Suppressor macrophage treated with lipopolysaccharide for 1 hour (primary cell): ENCODE measurements around the gene CSNK2A2.

Experiments
- DNase-seq, 3 donors: peaks; one replicate each; pipeline ENCODE4 v3.0.0-alpha.2; 2020 to 2022

Gene CSNK2A2

GRCh38 chr16:58198803-58199411, 1.0 kb upstream of the CSNK2A2 start:
- no peak for DNase-seq

- peak in 2 of 3 donors; percentile 13 to 38 for DNase-seq
These were observed 443 bp downstream of the CSNK2A2 start for GRCh38 chr16:58197314-58198012.

GRCh38 chr16:58196898-58197313, 1.0 kb downstream of the CSNK2A2 start:
- DNase-seq: no peak

GRCh38 chr16:58195771-58196170, 2.1 kb downstream of the CSNK2A2 start:
- DNase-seq: no peak

- no peak for DNase-seq
These were observed 2.6 kb downstream of the CSNK2A2 start for GRCh38 chr16:58195344-58195743.

- DNase-seq: no peak
These were observed 3.1 kb downstream of the CSNK2A2 start for GRCh38 chr16:58194790-58195189.

- no peak for DNase-seq
These were observed 10.1 kb downstream of the CSNK2A2 start for GRCh38 chr16:58187665-58188421.

GRCh38 chr16:58187092-58187491, 10.8 kb downstream of the CSNK2A2 start:
- no peak for DNase-seq

GRCh38 chr16:58186176-58186944, 11.5 kb downstream of the CSNK2A2 start:
- no peak for DNase-seq

- DNase-seq: no peak
These were observed 20.6 kb downstream of the CSNK2A2 start for GRCh38 chr16:58177353-58177710.

GRCh38 chr16:58176608-58177352, 21.1 kb downstream of the CSNK2A2 start:
- DNase-seq: no peak

GRCh38 chr16:58170223-58170622, 27.7 kb downstream of the CSNK2A2 start:
- no peak for DNase-seq

GRCh38 chr16:58160855-58161254, 37.1 kb downstream of the CSNK2A2 start:
- DNase-seq: no peak

GRCh38 chr16:58158725-58159124, 39.2 kb downstream of the CSNK2A2 start:
- DNase-seq: no peak

GRCh38 chr16:58157951-58158540, 39.9 kb downstream of the CSNK2A2 start:
- no peak for DNase-seq

GRCh38 chr16:58157239-58157638, 40.7 kb downstream of the CSNK2A2 start:
- DNase-seq: no peak

- DNase-seq: no peak
These were observed 42.1 kb downstream of the CSNK2A2 start for GRCh38 chr16:58155839-58156238.

GRCh38 chr16:58154345-58154744, 43.6 kb downstream of the CSNK2A2 start:
- DNase-seq: no peak

GRCh38 chr16:58152246-58152868, 45.5 kb downstream of the CSNK2A2 start:
- no peak for DNase-seq

- DNase-seq: no peak
These were observed 49.4 kb downstream of the CSNK2A2 start for GRCh38 chr16:58148526-58148925.

- DNase-seq: no peak
These were observed 49.8 kb downstream of the CSNK2A2 start for GRCh38 chr16:58148099-58148498.

GRCh38 chr16:58138852-58139251, 59.1 kb downstream of the CSNK2A2 start:
- DNase-seq: no peak
